CD4-positive, alpha-beta T cell treated with Interferon gamma for 1 hour (primary cell): Measurements from ENCODE around the gene PRR5.
"Not testable (repeated sequence)": the region's sequence is repeated elsewhere in the genome, so short reads cannot be mapped to it uniquely, and the experiment has no call there.

Source experiments
- DNase-seq: peaks from one replicate; pipeline ENCODE4 v3.0.0-alpha.2; 2020

Gene PRR5

DNA sequence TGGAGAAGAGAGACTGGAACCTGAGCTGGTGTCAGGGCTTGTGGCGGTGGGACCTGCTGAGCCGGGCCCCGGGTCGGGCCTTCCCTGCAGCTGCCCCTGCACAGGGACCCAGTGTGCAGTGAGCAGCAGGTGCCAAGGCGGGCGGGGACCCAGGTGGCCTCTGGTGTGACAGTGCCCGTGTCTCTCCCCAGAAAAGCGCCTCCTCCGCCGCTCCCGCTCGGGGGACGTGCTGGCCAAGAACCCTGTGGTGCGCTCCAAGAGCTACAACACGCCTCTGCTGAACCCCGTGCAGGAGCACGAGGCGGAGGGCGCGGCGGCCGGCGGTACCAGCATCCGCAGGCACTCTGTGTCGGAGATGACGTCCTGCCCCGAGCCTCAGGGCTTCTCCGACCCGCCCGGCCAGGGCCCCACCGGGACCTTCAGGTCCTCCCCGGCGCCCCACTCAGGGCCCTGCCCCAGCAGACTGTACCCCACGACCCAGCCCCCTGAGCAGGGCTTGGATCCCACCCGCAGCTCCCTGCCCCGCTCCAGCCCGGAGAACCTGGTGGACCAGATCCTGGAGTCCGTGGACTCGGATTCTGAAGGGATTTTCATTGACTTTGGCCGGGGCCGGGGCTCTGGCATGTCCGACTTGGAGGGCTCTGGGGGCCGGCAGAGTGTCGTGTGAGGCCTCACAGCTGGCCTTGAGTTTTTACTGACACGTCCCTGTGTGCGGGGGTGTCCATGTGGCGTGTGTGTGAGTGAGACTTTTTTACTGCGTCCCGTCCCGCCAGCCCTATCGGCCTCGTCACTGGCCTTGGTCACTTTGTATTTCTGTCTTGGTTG, 34.8 kb downstream of the PRR5 start:
- no peak for DNase-seq

- no peak for DNase-seq
Measured at GRCh38 chr22:44737406-44738346, 35.7 kb downstream of the PRR5 start.

DNA sequence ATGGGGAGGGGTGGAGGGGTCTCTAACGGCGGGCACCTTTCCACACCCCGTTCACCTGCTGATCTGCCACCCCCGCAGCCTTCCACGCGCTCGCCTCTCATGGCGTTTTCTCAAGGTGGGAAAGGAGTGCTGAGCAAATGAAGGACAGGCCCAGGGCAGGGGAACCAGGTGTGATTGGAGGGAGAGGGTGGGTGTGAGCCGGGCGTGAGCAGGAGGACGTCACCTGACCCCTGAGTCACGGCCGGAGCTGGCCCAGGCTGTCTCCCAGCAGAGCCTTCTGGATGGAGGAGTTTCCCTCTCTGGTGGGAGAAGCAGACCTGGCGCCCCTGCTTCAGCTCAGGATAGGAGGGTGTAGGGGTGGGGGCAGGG, 36.3 kb downstream of the PRR5 start:
- no peak for DNase-seq

- no peak for DNase-seq
Measured at GRCh38 chr22:44739024-44739423, 37.0 kb downstream of the PRR5 start.

GRCh38 chr22:44739666-44740065, 37.7 kb downstream of the PRR5 start:
- DNase-seq, result not testable (repeated sequence)

DNA sequence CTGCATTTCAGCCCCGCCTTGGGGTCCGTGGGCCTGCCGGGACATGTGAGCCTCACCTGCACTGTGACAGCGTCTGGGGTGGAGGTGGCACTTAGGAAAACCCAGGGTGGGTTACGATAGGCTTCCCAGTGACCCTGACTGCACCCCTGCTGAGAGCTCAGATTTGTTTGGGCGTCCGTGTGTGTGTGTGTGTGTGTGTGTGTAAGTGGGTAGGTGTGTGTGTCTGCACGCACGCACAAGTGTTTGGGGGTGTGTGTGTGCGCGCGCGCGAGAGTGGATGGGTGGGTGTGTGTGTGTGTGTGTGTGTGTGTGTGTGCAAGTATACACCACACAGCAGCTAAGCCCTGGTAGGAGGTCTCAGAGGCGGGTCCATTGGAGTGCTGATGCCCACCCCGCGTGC, 38.3 kb downstream of the PRR5 start:
- DNase-seq, result no peak

- DNase-seq, result no peak
Measured at GRCh38 chr22:44741929-44742328, 39.9 kb downstream of the PRR5 start.

- DNase-seq, result no peak
Measured at GRCh38 chr22:44743247-44743646, 41.2 kb downstream of the PRR5 start.

DNA sequence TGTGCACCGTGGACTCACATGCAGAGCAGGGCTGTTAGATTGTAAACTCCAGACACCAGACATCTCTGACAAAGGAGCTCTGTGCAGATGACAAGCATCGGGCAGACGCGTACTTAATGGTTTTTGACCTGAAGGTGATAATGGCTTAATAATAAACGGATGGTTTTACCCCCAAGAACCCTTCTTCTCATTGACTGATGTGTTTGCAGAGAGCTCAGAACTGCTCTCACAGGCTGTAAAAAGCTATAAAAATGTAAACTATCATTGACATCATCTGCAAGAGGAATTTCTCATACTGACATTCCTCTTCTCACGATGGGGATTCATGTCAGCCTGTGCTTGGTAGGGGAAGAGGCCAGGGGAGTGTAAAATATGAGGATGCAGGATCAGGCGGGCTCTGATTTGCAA, 41.8 kb downstream of the PRR5 start:
- DNase-seq, result no peak

DNA sequence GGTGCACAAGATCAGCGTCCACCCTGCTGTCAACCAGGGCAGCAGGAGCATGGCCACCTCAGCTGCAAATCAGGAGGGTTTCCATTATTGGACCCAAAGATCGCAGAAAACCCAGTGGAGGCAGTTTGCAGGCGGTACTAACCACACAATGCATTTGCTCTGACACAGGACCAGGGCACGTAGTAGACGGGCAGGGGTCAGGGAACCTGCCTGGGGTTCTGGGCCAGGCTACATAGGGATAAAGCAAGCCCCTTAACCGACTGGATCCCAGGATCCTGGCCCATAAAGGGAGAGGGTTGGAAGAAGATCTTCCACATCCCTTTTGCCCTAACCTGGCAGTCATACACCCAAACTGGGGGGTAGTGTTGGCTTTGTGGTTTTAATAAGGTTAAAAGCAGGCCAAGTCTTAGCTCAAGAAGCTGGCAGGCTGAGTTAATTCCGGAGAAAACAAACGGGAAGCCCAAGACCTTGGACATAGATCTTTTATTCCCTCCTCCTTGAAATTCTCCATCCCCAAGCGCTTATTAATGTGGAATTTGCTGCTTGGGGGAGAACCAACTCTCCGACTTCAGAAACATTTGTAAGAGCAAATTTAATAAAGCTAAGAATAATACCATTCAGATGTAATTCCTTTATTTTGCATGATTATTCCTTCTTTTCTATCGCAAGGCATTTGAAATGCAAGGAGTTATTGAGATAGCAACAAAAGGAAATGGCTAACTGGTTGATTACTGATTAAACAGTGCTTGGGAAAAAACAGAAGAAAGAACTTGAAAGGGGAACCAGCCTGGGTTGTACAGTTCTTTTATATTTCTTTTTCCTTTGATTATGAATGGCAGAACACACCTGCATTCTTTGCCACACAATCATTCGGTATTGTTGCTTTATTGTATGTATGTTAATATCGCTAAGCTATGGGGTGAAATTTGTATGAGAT, 44.1 kb downstream of the PRR5 start:
- no peak for DNase-seq

- not testable (repeated sequence) for DNase-seq
Measured at GRCh38 chr22:44747784-44748127, 45.8 kb downstream of the PRR5 start.

GRCh38 chr22:44748524-44748923, 46.5 kb downstream of the PRR5 start:
- no peak for DNase-seq

GRCh38 chr22:44750481-44750880, 48.5 kb downstream of the PRR5 start:
- no peak for DNase-seq

GRCh38 chr22:44752285-44753188, 50.5 kb downstream of the PRR5 start, which contains the start of gene ARHGAP8:
ARHGAP8 (plus strand) TSS chr22:44752575; CDS start chr22:44786528, 33,953 bp downstream.
- peak; percentile 13 for DNase-seq

GRCh38 chr22:44753189-44754042, 51.4 kb downstream of the PRR5 start:
- DNase-seq, result no peak

DNA sequence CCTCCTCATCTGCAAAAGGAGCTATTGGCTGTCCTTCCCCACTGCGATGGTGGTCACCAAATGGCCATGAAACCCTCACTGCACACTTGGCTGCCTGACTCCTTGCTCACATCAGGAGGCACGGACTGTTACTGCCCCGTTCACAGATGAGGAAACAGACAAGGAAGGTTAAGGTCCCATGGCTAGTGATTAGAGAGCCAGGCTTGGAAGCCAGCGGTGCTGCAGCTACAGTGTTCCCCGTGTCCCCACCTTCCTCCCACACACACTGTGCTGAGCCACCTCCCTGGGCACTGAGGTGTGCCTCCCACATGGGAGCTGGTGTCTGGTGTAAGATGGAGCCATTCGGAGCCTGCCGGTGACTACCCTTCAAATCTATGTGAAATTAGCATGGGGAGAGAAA, 53.0 kb downstream of the PRR5 start:
- no peak for DNase-seq

GRCh38 chr22:44755417-44755816, 53.4 kb downstream of the PRR5 start:
- DNase-seq, result no peak

GRCh38 chr22:44755956-44756361, 54.0 kb downstream of the PRR5 start:
- no peak for DNase-seq

DNA sequence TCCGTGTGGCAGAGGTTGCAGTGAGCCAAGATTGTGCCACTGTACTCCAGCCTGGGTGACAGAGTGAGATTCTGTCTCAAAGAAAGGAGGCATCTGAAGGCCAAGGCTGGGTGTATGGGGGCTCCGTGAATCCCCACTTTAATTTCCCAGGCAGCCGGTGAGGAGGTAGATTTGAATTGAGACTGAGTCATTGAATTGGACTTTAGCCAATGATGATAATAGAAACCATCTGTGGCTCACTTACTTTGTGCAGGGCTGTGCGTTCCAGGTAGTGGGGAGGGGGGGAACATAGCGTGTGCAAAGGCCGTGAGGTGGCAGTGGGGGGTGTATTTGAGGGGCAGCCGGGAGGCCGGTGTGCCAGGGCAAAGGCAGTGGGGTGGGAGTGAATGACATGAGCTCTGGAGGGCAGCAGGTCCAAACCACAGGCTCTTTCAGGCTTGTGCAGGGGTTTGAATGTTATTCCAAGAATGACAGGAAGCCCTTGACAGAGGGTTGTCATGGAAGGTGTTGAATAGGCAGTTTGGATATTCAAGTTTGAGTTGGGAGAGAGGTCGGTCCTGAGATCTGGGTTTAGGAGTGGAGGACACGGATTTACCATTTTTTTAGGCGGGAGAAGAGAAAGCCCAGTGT, 56.5 kb downstream of the PRR5 start:
- DNase-seq, result no peak

DNA sequence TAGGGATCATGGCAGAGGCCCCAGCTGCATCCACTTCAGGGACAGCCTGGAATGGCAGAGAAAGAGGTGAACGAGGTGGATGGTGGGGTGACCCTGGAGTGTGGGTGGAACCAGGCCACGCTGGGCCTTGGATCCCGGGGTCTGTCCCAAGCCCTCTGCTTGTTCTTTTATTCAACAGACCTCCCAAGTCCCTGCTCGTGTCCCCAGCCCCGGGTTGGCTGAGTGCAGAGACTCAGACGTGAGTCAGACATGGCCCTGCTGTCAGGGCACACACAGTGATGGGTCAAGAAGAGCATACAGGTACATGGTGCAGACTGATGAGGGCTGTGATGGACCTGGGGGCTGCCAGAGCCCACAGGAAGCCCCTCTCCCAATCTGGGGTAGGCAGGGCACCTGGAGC, 57.0 kb downstream of the PRR5 start:
- no peak for DNase-seq
